ENCODE results near the gene PROC. TPM values are rescaled to one million over a fixed set of nuclear protein-coding genes. Genes with fewer than 3 reads are reported as not detected.

Gene PROC
- total and polyA plus RNA-seq, 2 of the 8 experiments (the other 6 are each of a cell fraction or from before 2014, with no cell fraction given) = 1.5 to 1.6 TPM

DNA sequence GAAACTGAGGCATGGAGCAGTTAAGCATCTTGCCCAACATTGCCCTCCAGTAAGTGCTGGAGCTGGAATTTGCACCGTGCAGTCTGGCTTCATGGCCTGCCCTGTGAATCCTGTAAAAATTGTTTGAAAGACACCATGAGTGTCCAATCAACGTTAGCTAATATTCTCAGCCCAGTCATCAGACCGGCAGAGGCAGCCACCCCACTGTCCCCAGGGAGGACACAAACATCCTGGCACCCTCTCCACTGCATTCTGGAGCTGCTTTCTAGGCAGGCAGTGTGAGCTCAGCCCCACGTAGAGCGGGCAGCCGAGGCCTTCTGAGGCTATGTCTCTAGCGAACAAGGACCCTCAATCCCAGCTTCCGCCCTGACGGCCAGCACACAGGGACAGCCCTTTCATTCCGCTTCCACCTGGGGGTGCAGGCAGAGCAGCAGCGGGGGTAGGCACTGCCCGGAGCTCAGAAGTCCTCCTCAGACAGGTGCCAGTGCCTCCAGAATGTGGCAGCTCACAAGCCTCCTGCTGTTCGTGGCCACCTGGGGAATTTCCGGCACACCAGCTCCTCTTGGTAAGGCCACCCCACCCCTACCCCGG lies 1.3 kb downstream of the PROC start (continued):
- TF ChIP-seq, protein P1, sequence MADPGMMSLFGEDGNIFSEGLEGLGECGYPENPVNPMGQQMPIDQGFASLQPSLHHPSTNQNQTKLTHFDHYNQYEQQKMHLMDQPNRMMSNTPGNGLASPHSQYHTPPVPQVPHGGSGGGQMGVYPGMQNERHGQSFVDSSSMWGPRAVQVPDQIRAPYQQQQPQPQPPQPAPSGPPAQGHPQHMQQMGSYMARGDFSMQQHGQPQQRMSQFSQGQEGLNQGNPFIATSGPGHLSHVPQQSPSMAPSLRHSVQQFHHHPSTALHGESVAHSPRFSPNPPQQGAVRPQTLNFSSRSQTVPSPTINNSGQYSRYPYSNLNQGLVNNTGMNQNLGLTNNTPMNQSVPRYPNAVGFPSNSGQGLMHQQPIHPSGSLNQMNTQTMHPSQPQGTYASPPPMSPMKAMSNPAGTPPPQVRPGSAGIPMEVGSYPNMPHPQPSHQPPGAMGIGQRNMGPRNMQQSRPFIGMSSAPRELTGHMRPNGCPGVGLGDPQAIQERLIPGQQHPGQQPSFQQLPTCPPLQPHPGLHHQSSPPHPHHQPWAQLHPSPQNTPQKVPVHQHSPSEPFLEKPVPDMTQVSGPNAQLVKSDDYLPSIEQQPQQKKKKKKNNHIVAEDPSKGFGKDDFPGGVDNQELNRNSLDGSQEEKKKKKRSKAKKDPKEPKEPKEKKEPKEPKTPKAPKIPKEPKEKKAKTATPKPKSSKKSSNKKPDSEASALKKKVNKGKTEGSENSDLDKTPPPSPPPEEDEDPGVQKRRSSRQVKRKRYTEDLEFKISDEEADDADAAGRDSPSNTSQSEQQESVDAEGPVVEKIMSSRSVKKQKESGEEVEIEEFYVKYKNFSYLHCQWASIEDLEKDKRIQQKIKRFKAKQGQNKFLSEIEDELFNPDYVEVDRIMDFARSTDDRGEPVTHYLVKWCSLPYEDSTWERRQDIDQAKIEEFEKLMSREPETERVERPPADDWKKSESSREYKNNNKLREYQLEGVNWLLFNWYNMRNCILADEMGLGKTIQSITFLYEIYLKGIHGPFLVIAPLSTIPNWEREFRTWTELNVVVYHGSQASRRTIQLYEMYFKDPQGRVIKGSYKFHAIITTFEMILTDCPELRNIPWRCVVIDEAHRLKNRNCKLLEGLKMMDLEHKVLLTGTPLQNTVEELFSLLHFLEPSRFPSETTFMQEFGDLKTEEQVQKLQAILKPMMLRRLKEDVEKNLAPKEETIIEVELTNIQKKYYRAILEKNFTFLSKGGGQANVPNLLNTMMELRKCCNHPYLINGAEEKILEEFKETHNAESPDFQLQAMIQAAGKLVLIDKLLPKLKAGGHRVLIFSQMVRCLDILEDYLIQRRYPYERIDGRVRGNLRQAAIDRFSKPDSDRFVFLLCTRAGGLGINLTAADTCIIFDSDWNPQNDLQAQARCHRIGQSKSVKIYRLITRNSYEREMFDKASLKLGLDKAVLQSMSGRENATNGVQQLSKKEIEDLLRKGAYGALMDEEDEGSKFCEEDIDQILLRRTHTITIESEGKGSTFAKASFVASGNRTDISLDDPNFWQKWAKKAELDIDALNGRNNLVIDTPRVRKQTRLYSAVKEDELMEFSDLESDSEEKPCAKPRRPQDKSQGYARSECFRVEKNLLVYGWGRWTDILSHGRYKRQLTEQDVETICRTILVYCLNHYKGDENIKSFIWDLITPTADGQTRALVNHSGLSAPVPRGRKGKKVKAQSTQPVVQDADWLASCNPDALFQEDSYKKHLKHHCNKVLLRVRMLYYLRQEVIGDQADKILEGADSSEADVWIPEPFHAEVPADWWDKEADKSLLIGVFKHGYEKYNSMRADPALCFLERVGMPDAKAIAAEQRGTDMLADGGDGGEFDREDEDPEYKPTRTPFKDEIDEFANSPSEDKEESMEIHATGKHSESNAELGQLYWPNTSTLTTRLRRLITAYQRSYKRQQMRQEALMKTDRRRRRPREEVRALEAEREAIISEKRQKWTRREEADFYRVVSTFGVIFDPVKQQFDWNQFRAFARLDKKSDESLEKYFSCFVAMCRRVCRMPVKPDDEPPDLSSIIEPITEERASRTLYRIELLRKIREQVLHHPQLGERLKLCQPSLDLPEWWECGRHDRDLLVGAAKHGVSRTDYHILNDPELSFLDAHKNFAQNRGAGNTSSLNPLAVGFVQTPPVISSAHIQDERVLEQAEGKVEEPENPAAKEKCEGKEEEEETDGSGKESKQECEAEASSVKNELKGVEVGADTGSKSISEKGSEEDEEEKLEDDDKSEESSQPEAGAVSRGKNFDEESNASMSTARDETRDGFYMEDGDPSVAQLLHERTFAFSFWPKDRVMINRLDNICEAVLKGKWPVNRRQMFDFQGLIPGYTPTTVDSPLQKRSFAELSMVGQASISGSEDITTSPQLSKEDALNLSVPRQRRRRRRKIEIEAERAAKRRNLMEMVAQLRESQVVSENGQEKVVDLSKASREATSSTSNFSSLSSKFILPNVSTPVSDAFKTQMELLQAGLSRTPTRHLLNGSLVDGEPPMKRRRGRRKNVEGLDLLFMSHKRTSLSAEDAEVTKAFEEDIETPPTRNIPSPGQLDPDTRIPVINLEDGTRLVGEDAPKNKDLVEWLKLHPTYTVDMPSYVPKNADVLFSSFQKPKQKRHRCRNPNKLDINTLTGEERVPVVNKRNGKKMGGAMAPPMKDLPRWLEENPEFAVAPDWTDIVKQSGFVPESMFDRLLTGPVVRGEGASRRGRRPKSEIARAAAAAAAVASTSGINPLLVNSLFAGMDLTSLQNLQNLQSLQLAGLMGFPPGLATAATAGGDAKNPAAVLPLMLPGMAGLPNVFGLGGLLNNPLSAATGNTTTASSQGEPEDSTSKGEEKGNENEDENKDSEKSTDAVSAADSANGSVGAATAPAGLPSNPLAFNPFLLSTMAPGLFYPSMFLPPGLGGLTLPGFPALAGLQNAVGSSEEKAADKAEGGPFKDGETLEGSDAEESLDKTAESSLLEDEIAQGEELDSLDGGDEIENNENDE (IDR thresholded peaks at IDR 0.05; ENCODE audit: insufficient replicate concordance, low read length) = no peak
- no peak for TF ChIP-seq HDAC6 (IDR thresholded peaks at IDR 0.05; ENCODE audit: low read depth, low read length)
- no peak for TF ChIP-seq CBX8 (IDR thresholded peaks at IDR 0.05; ENCODE audit: borderline replicate concordance, low read depth, low read length)
- no peak for TF ChIP-seq NANOG (IDR thresholded peaks at IDR 0.05; ENCODE audit: insufficient read depth, low read depth, low read length, poor library complexity, severe bottlenecking)
- TF ChIP-seq ZNF274 (IDR thresholded peaks at IDR 0.05; ENCODE audit: borderline replicate concordance, extremely low read depth, low read length) = no peak
- no peak for TF ChIP-seq RFX5 (IDR thresholded peaks at IDR 0.05; ENCODE audit: borderline replicate concordance, low read depth, low read length)
- TF ChIP-seq CHD2 (IDR thresholded peaks at IDR 0.05; ENCODE audit: low read length) = no peak
- TF ChIP-seq BACH1 (IDR thresholded peaks at IDR 0.05; ENCODE audit: low read length) = no peak
- no peak for TF ChIP-seq CTBP2 (IDR thresholded peaks at IDR 0.05; ENCODE audit: borderline replicate concordance, insufficient read depth, insufficient read length, low read length)
- no peak for TF ChIP-seq SIRT6 (IDR thresholded peaks at IDR 0.05; ENCODE audit: low read length)
